ENCODE measurements around the gene LMAN1L.

LMAN1L gene

GRCh38 chr15:74812533-74812932 lies at the start of gene LMAN1L:
Gene LMAN1L (plus strand): TSS chr15:74812835. CDS start chr15:74812855, 20 bp downstream.
- DNase-seq: no peak

- DNase-seq: no peak
These were observed 49.2 kb upstream of the LMAN1L start for GRCh38 chr15:74763416-74763815.

GRCh38 chr15:74767167-74768098 lies 45.2 kb upstream of the LMAN1L start:
- DNase-seq: no peak

GRCh38 chr15:74768099-74768770 lies 44.4 kb upstream of the LMAN1L start:
- DNase-seq: no peak

- no peak for DNase-seq
These were observed 43.8 kb upstream of the LMAN1L start for GRCh38 chr15:74768771-74769342.

- no peak for DNase-seq
These were observed 43.1 kb upstream of the LMAN1L start for GRCh38 chr15:74769463-74770025.

GRCh38 chr15:74770211-74770903 lies 42.3 kb upstream of the LMAN1L start:
- no peak for DNase-seq

- DNase-seq: no peak
These were observed 39.3 kb upstream of the LMAN1L start for GRCh38 chr15:74773329-74773728.

GRCh38 chr15:74773731-74774252 lies 38.8 kb upstream of the LMAN1L start:
- no peak for DNase-seq

GRCh38 chr15:74775132-74775562 lies 37.5 kb upstream of the LMAN1L start:
- DNase-seq: no peak

GRCh38 chr15:74775894-74776293 lies 36.7 kb upstream of the LMAN1L start:
- no peak for DNase-seq

- no peak for DNase-seq
These were observed 35.5 kb upstream of the LMAN1L start for GRCh38 chr15:74776821-74777768.

- no peak for DNase-seq
These were observed 34.7 kb upstream of the LMAN1L start for GRCh38 chr15:74777769-74778598.

- DNase-seq: no peak
These were observed 34.0 kb upstream of the LMAN1L start for GRCh38 chr15:74778599-74778970.

GRCh38 chr15:74779162-74779648 lies 33.4 kb upstream of the LMAN1L start:
- DNase-seq: no peak

GRCh38 chr15:74780523-74781430 lies 31.9 kb upstream of the LMAN1L start:
- DNase-seq: no peak

GRCh38 chr15:74781431-74782258 lies 31.0 kb upstream of the LMAN1L start, which contains the start of gene CSK:
Gene CSK (plus strand): TSS chr15:74782080. CDS start chr15:74798298, 16,218 bp downstream.
- peak; percentile 36 for DNase-seq

Measured in T1000 (cell line).